Aorta (tissue), 5 donors: ENCODE data around the gene TXNIP. TPM values are rescaled to one million over a fixed set of nuclear protein-coding genes. Genes with fewer than 3 reads are reported as not detected.

Source experiments
- ATAC-seq: fragments of 200-7000 bp; cut with Tn5 transposase; one replicate; pipeline ENCODE4 v1.9.1; 2022; ENCODE audit warnings: moderate library complexity; ENCODE audit not compliant: low FRiP score
- DNase-seq, 2 donors: peaks; one replicate each; pipeline ENCODE4 v3.0.0-alpha.2; 2020
- H3K27ac ChIP-seq, 2 donors: one replicate each; pipeline ENCODE4 v1.5.1; 2013; ENCODE audit warnings: low read length in 2 of 2, mild to moderate bottlenecking in 2 of 2, moderate library complexity in 2 of 2, control low read depth in 1 of 2, inconsistent platforms in 1 of 2, low read depth in 1 of 2
- H3K27me3 ChIP-seq, 2 donors: one replicate each; pipeline ENCODE4 v1.6.1; 2013; ENCODE audit warnings: control low read depth in 1 of 2, low read length in 1 of 2, mild to moderate bottlenecking in 1 of 2, moderate library complexity in 1 of 2; ENCODE audit not compliant: insufficient read depth in 2 of 2, control insufficient read depth in 1 of 2
- H3K36me3 ChIP-seq, 2 donors: one replicate each; pipeline ENCODE4 v1.6.1; 2013; ENCODE audit warnings: control low read depth in 1 of 2, low read length in 1 of 2, mild to moderate bottlenecking in 1 of 2; ENCODE audit not compliant: insufficient read depth in 2 of 2, control insufficient read depth in 1 of 2
- H3K4me1 ChIP-seq, 2 donors: one replicate each; pipeline ENCODE4 v1.6.1; 2013; ENCODE audit warnings: low read length in 2 of 2, control low read depth in 1 of 2, mild to moderate bottlenecking in 1 of 2, moderate library complexity in 1 of 2; ENCODE audit not compliant: insufficient read depth in 2 of 2, control insufficient read depth in 1 of 2
- H3K4me3 ChIP-seq, 2 donors: one replicate each; pipeline ENCODE4 v1.5.1; 2013; ENCODE audit warnings: low read length in 2 of 2, control low read depth in 1 of 2, mild to moderate bottlenecking in 1 of 2
- H3K9me3 ChIP-seq: one replicate; pipeline ENCODE4 v1.6.1; 2013; ENCODE audit warnings: mild to moderate bottlenecking, low read length; ENCODE audit not compliant: control insufficient read depth
- WGBS, 2 donors: extraction: QIAGEN DNeasy Blood & Tissue Kit; methylation state at CpG; one replicate each; pipeline ENCODE4 v1.1.7; 2013; 5-methylcytosine and 5-hydroxymethylcytosine counted together
- intact Hi-C, 2 donors: fragments of 100-400 bp; cut with DNase I; formaldehyde crosslinking; loops; one replicate each; pipeline versions ENCODE4 v1.14.2 to v1.15.0; 2022
- polyA plus RNA-seq, 2 donors: library from polyadenylated mRNA; stranded (reverse); fragments of 200-250 nt; gene quantifications; one replicate each; pipeline ENCODE4 v1.2.3, GENCODE V29; 2013
- total RNA-seq, 2 donors: library from RNA; stranded (reverse); fragmentation: NEBNext Ultra II Directional; extraction: Animal tissue kit (Norgen Biotek cat#: 25700); gene quantifications; one replicate each; pipeline ENCODE4 v1.2.1, GENCODE V29; 2021
- donor health status: healthy with polysubstance abuse.
- donor health status: Bipolar disorder and iron deficiency.
- donor health status: DM: no; HTN: no; CAD: no.
- donor health status: DM: no; HTN: no; CAD: no.
- donor health status: DM: yes; HTN: yes; CAD: no.

TXNIP gene
- total and polyA plus RNA-seq, 4 donors = 83.1 to 536 (median 261) TPM

DNA sequence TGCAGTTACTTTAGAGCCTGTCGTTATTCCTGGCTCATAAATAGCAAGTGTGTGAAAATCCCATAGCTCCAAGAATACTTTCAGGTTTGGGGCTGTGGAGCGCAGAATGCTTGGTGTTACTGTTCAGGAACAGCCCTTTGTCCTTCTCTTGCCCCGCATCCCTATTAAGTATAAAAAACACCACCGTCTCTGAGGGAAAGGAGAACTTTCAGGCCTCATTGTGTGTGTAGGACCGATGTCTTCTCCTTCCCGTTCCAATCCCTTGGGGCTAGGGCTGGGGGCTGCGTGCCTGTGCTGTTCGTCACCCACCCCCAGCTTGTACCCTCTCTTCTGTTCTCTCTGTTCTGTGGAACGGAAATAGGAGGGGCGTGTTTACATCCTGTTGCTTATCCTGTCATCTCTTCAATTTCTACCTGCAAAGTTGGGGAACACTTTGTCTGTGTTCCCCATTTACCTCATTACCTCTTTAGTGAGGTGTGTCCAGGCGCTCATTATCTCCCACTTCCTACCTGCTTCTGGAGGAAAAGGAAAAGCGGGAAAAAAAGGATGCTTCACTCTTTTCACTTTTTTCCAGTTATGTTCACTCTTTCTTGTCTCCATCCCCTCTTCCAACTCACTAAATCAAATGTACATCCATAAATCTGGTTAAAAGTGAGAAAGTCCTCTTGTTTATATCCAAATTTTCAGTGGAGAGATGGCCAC, 788 bp upstream of the TXNIP start:
- Histone ChIP-seq H3K36me3 (peaks cover 6 to 8% of the 10 kb centered on the region in 2 donors), H3K4me1 (peaks cover 8 to 20% of the 10 kb centered on the region in 2 donors), H3K27me3 (no peaks in the 10 kb centered on the region), H3K9me3 (no peaks in the 10 kb centered on the region), H3K27ac (peak overlapping the region; percentile 61 to 71), H3K4me3 (peak overlapping the region; percentile 14 to 28)
- WGBS, 2 donors = 17% methylated on average over 12 of the region's 12 CpGs
- peak; percentile 11 for ATAC-seq
- intact Hi-C loops = loop anchor here in 1 of 2 donors (2.0 kb wide), 1 partner anchor 14 kb away; no protein-coding TSS in a partner anchor
- DNase-seq = peak in 1 of 2 donors; percentile 59

DNA sequence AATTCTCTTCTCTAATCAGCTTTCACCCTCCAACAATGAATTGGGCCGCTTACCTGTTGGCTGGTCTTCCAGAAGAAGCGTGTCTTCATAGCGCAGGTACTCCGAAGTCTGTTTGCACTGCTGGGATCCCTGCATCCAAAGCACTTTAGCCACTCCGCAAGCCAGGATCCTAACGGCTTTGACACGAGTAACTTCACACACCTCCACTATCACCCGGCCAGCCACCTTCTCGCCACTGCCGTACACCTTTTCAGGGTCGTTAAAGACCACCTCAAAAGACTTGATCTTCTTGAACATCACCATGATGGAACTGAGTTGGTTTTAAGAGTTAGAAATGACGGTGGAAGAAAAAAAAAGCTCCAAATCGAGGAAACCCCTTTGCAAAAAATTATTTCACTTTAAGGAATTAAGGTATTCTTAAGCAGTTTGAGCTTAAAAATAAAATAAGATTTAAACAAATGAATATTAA, 381 bp downstream of the TXNIP start:
- intact Hi-C loops = loop anchor here in 1 of 2 donors (2.0 kb wide), 1 partner anchor 13 kb away; no protein-coding TSS in a partner anchor
- DNase-seq = no peak

DNA sequence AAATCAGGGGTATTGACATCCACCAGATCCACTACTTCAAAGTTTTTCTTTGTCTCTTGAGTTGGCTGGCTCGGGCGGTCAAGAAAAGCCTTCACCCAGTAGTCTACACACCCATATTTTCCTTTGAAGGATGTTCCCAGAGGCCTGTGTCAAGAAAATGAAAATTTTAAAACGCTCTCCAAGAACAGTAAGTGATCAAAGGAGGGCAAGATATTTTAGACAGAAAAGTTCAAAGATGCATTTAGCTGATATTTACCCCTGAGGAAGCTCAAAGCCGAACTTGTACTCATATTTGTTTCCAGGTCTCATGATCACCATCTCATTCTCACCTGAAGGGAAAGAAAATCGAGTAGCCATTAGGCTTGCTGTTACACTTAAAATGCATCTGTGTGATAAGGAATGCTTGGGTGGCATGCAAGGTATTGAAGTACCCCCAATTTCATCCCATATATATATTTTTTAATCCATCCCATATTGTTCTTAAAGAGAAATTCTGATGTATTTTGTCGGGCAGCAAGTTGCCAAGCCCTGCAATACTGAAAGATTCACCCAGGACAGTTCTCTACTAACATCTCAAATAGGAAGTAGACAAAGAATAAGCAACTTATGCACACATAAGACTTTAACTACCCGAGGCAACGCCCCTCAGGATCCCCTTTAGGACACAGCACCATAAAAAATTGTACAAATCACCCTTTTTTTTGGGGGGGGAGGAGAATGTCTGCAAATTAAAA, 1.1 kb downstream of the TXNIP start:
- Histone ChIP-seq H3K27me3 (no peaks in the 10 kb centered on the region), H3K36me3 (peaks cover 6 to 8% of the 10 kb centered on the region in 2 donors), H3K4me3 (peak overlapping the region; percentile 73 to 90), H3K4me1 (peaks cover 8 to 20% of the 10 kb centered on the region in 2 donors), H3K9me3 (no peaks in the 10 kb centered on the region), H3K27ac (peak overlapping the region; percentile 38 to 46)
- 5 to 6% methylated on average over 8 of the region's 8 CpGs for WGBS, 2 donors
- DNase-seq = no peak
- no peak for ATAC-seq
- intact Hi-C loops = no loop called here

More for the DNA sequence above, 381 bp downstream of the TXNIP start:
- Histone ChIP-seq H3K27me3 (no peaks in the 10 kb centered on the region), H3K4me1 (peaks cover 8 to 20% of the 10 kb centered on the region in 2 donors), H3K9me3 (no peaks in the 10 kb centered on the region), H3K4me3 (peak overlapping the region; percentile 73 to 90), H3K27ac (peak overlapping the region; percentile 36 to 46), H3K36me3 (peaks cover 6 to 8% of the 10 kb centered on the region in 2 donors)
- WGBS, 2 donors = 0 to 1% methylated on average over 13 of the region's 13 CpGs
- no peak for ATAC-seq

DNA sequence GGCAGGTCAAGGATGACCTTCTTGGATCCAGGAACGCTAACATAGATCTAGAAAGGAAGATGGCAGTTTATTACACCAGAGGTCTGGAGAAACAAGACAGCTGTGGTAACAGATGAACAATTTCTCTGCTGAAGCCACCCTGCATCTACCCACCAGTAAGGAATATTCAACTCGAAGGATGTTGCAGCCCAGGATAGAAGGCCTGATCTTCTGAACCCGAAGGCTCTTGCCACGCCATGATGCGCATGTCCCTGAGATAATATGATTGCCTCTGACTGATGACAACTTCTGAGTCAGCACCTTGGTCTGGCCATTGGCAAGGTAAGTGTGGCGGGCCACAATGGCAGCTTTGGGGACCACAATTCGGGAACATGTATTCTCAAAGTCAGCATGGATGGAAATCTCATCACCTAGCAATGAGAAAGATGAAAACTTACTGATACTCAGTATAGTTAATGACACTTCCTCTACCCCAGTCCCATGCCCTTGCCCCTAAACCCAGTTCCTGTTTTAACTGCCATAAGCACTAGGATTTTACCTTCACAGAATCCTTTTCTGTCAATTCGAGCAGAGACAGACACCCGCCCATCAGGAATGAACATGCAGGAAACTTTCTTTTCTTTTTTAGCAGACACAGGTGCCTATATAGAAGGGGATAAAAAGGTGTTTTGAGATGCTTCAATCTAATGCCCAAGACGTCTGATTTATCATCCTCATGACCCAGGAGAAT, 1.8 kb downstream of the TXNIP start:
- H3K27me3 ChIP-seq = no peaks in the 10 kb centered on the region
- intact Hi-C loops = no loop called here
- peak overlapping the region; percentile 73 to 90 for H3K4me3 ChIP-seq
- 73 to 78% methylated on average over 10 of the region's 10 CpGs for WGBS, 2 donors
- peaks cover 6 to 8% of the 10 kb centered on the region in 2 donors for H3K36me3 ChIP-seq
- no peaks in the 10 kb centered on the region for H3K9me3 ChIP-seq
- ATAC-seq (no peak), DNase-seq (no peak)
- H3K4me1 ChIP-seq = peaks cover 8 to 20% of the 10 kb centered on the region in 2 donors
- peak overlapping the region in 1 of 2 donors; percentile 60 for H3K27ac ChIP-seq

DNA sequence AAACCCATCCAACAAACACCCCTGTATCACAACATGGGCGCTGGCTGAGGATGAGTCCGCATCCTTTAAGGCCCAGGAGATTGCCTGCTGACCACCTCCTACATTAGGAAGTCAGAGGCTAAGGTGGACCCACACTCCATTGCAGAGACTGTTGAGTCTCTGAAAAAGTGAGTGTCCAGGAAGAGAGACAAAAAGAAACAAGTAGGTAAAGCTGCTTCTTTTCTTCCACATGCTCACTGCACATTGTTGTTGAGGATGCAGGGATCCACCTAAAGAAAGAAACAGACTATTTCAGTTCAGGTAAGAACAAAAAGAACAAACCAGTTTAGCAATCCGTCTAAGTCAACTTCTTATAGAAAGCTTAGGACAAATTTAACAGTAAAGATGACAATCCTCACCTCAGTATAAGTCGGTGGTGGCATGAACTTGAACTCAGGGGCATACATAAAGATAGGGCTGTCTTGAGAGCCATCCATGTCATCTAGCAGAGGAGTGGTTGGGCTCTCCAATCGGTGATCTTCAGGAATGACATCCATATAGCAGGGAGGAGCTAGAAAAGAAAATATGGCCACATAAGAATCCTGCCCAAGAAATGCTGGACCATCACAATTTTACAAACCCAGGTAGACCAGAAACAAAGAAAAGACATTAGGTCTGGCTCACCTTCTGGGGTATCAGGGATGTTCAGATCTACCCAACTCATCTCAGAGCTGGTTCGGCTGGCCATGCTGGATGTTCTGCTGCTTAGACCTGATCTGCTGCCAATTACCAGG, 2.6 kb downstream of the TXNIP start:
- H3K9me3 ChIP-seq = no peaks in the 10 kb centered on the region
- DNase-seq (no peak), ATAC-seq (no peak)
- H3K4me1 ChIP-seq = peaks cover 8 to 20% of the 10 kb centered on the region in 2 donors
- H3K27me3 ChIP-seq = no peaks in the 10 kb centered on the region
- WGBS, 2 donors = 77 to 84% methylated on average over 6 of the region's 6 CpGs
- H3K4me3 ChIP-seq = peak overlapping the region; percentile 73 to 90
- H3K27ac ChIP-seq = no peak overlapping the region
- peaks cover 6 to 8% of the 10 kb centered on the region in 2 donors for H3K36me3 ChIP-seq
- intact Hi-C loops = no loop called here

DNA sequence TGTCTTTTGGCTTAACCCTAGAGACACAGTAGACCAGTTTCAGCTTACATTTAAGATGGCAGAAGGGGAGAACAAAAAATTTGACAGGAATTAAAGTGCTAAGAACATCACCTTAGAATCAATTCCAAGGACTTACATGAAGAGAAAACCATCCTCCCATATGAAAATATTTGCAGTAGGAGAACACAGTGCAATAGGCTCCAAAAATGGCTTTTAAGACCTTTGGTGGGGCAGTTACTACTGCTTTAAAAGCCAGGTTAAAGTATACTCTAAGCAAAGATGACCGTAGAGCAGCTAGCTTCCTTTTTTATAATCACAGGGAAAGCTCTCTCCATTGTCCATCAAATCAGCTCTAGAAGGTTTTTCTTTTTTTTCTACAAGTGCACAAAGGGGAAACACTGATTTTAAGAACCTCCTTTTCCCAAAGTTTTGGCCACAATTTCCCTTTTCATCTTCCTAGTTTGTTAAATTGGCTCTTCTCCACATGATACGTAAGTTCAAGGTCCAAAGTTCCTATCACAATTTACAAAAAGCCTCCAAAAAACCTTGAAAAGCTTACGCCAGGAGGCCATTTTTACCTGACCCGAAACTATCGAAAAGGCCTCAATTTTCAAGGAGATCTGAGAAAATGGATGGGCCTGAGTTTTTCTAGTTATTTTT, 3.3 kb downstream of the TXNIP start:
- Histone ChIP-seq H3K4me1 (peaks cover 8 to 20% of the 10 kb centered on the region in 2 donors), H3K27ac (peak overlapping the region in 1 of 2 donors; percentile 28), H3K9me3 (no peaks in the 10 kb centered on the region), H3K4me3 (peak overlapping the region in 1 of 2 donors; percentile 90), H3K36me3 (peaks cover 6 to 8% of the 10 kb centered on the region in 2 donors), H3K27me3 (no peaks in the 10 kb centered on the region)
- intact Hi-C loops = no loop called here
- no peak for DNase-seq
- 81 to 85% methylated on average over 5 of the region's 5 CpGs for WGBS, 2 donors
- ATAC-seq = no peak

DNA sequence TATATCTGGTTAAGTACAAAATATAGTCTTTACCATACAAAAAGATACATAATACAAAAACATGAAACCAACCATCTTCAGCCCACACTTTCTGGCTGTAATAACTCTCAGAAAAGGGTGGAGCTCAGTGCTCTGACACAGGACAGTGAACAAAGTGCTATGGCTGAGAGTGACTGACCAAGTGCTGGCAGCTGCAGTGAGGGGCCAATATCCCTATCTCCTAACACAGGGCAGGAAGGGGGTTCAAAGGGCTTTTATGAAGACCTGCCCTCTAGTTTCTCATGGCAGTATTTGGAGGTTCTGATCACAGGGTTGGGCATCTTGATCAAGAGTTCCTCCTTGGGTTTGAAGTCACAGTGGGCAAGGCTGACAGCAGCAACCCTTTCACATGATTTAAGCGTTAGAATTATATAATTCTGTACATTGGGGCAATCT, 3.9 kb downstream of the TXNIP start:
- Histone ChIP-seq H3K36me3 (peaks cover 6 to 8% of the 10 kb centered on the region in 2 donors), H3K27me3 (no peaks in the 10 kb centered on the region), H3K4me3 (no peak overlapping the region), H3K9me3 (no peaks in the 10 kb centered on the region), H3K27ac (peak overlapping the region; percentile 28 to 62), H3K4me1 (peaks cover 8 to 20% of the 10 kb centered on the region in 2 donors)
- intact Hi-C loops = no loop called here
- no peak for DNase-seq
- 71 to 80% methylated on average over 1 of the region's 1 CpG for WGBS, 2 donors
- ATAC-seq = no peak
